Measurements from ENCODE around the gene CLEC2A. TPM values are rescaled to one million over a fixed set of nuclear protein-coding genes. Genes with fewer than 3 reads are reported as not detected.
A peak's percentile ranks its signal among the peaks of the same experiment; 100 is the strongest.

Gene CLEC2A
- total RNA-seq, 1 experiment from 2014 or later, result 0.87 TPM

- Histone ChIP-seq H3K79me1 (ENCODE audit: insufficient read depth, low read depth, low read length, poor library complexity, severe bottlenecking) (no peaks in the 10 kb centered on the region), H4K20me1 (ENCODE audit: control insufficient read depth, insufficient read depth, insufficient read length) (no peaks in the 10 kb centered on the region), H3K14ac (ENCODE audit: insufficient read depth, low read length) (no peak overlapping the region), H2AFZ (ENCODE audit: low read length) (no peak overlapping the region), H3K79me2 (ENCODE audit: insufficient read depth, low read length) (no peaks in the 10 kb centered on the region), H3K9ac (ENCODE audit: extremely low read depth, insufficient read length, low read length) (peak overlapping the region; percentile 76), H3K23ac (ENCODE audit: insufficient read length, low read depth, low read length) (no peak overlapping the region), H2BK15ac (ENCODE audit: low read depth, low read length) (no peak overlapping the region), H3K27me3 (ENCODE audit: insufficient read depth, low read length) (no peaks in the 10 kb centered on the region), H3K56ac (ENCODE audit: insufficient read length, low read depth, low read length) (no peak overlapping the region), H3K23me2 (ENCODE audit: insufficient read length, low read depth, low read length, poor library complexity, severe bottlenecking) (no peaks in the 10 kb centered on the region), H3K4me2 (ENCODE audit: insufficient read depth, insufficient read length, low read length) (peak overlapping the region; percentile 49), H2AK5ac (ENCODE audit: insufficient read length, low read length) (no peak overlapping the region), H2BK120ac (ENCODE audit: low read depth, low read length, poor library complexity, severe bottlenecking) (no peak overlapping the region), H4K8ac (replicated peaks; ENCODE audit: insufficient read length, low read depth, low read length) (no peak overlapping the region), H2BK20ac (ENCODE audit: low read depth, low read length, poor library complexity, severe bottlenecking) (no peak overlapping the region), H3T11ph (ENCODE audit: low read length) (no peak overlapping the region), H4K91ac (ENCODE audit: insufficient read length, low read depth, low read length) (no peak overlapping the region), H3K4ac (ENCODE audit: low read depth, low read length) (no peak overlapping the region), H4K5ac (ENCODE audit: insufficient read length, low read depth, low read length) (no peak overlapping the region), H3K18ac (ENCODE audit: insufficient read length, low read depth, low read length) (no peak overlapping the region), H2BK12ac (ENCODE audit: insufficient read length, low read depth, low read length) (no peak overlapping the region), H3K27ac (ENCODE audit: insufficient read length, low read depth, low read length) (no peak overlapping the region), H3K9me3 (ENCODE audit: control insufficient read depth, low read depth, low read length) (peaks cover 13% of the 10 kb centered on the region), H2BK5ac (ENCODE audit: insufficient read length, low read length) (no peak overlapping the region), H3K4me1 (ENCODE audit: insufficient read depth, low read length) (no peaks in the 10 kb centered on the region)
- Mint-ChIP-seq H3K27ac (peak overlapping the region in 1 of 3 experiments; percentile 35; a peak in 1 of 7 replicates), H3K4me3 (peak overlapping the region in 1 of 2 experiments; percentile 38; a peak in 2 of 5 replicates), H3K27me3 (ENCODE audit: low read depth) (0 out of 2 replicates have a peak, but pooled peaks cover 2% of the 10 kb centered on the region), H3K9me3 (peaks cover 33 to 43% of the 10 kb centered on the region in 2 experiments), H3K36me3 (ENCODE audit: insufficient read depth in 1 of 3, low read depth in 3 of 3) (peaks cover 21 to 42% (median 38%) of the 10 kb centered on the region in 3 experiments), H3K4me1 (no peaks in the 10 kb centered on the region)
- DNase-seq, result no peak
- TF ChIP-seq CTCF (conservative IDR thresholded peaks at IDR 0.05), result no peak
These were observed 22.4 kb downstream of the CLEC2A start for GRCh38 chr12:9909724-9910123.

Measured in H9 (cell line).